Lower lobe of right lung (tissue), 2 donors: ENCODE data around the gene KRT4. TPM values are rescaled to one million over a fixed set of nuclear protein-coding genes. Genes with fewer than 3 reads are reported as not detected.

Experiments used
- ATAC-seq, 2 donors: fragments of 200-7000 bp; cut with Tn5 transposase; one replicate each; pipeline ENCODE4 v1.9.1; 2020 to 2022; ENCODE audit warnings: mild to moderate bottlenecking in 2 of 2, moderate library complexity in 2 of 2
- DNase-seq: peaks from one replicate; pipeline ENCODE4 v3.0.0-alpha.2; 2020
- H3K27ac ChIP-seq: fragments of 200-600 bp; one replicate; pipeline ENCODE4 v1.8.0; 2022
- H3K27me3 ChIP-seq: fragments of 200-600 bp; one replicate; pipeline ENCODE4 v1.8.0; 2022; ENCODE audit warnings: low read depth
- H3K36me3 ChIP-seq: fragments of 200-600 bp; one replicate; pipeline ENCODE4 v1.8.0; 2022; ENCODE audit warnings: mild to moderate bottlenecking
- H3K4me1 ChIP-seq: fragments of 200-600 bp; one replicate; pipeline ENCODE4 v1.8.0; 2022
- H3K4me3 ChIP-seq: fragments of 200-600 bp; one replicate; pipeline ENCODE4 v1.8.0; 2022; ENCODE audit warnings: mild to moderate bottlenecking
- H3K9me3 ChIP-seq: fragments of 200-600 bp; one replicate; pipeline ENCODE4 v1.8.0; 2022
- intact Hi-C: fragments of 100-400 bp; cut with DNase I; formaldehyde crosslinking; loops from one replicate; pipeline ENCODE4 v1.11.0; 2022
- total RNA-seq: library from RNA; stranded (reverse); fragmentation: NEBNext Ultra II Directional; extraction: Animal tissue kit (Norgen Biotek cat#: 25700); gene quantifications from one replicate; pipeline ENCODE4 v1.2.1, GENCODE V29; 2021
- TF ChIP-seq, protein P1 (sequence below): fragments of 200-600 bp; IDR thresholded peaks from one replicate; pipeline ENCODE4 v1.8.0; 2022; ENCODE audit warnings: antibody characterized with exemption, mild to moderate bottlenecking
- donor health status: DM: no; HTN: yes; CAD: no; lungs with severe emphysema.

Gene KRT4
- total RNA-seq, 1 donor from 2014 or later, result 6.4 TPM

DNA sequence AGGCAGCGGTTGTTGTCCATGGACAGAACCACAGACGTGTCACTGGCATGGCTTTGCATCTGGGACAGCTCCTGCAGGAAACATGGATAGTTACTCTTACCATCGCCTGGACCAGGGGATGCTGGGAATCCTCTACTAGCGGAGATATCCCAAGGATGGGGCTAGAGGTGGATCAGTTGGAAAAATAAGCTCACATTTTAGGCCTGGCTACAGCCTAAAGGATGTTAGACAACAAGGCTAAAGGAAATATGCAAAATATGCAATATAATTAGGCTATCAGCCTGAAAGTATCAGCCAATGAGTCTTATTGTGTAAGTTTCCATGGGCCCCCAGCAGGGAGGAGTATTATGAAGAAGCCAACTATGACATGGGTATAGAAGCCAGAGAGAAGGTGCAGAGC is 41.7 kb downstream of the KRT4 start:
- no peak overlapping the region for H3K27ac ChIP-seq

GRCh38 chr12:52771505-52771904 is 42.4 kb downstream of the KRT4 start:
- ATAC-seq (no peak), DNase-seq (no peak)
- H3K4me1 ChIP-seq, result no peaks in the 10 kb centered on the region
- H3K27ac ChIP-seq, result no peak overlapping the region
- no peaks in the 10 kb centered on the region for H3K9me3 ChIP-seq
- intact Hi-C loops, result no loop called here
- TF ChIP-seq, protein P1, sequence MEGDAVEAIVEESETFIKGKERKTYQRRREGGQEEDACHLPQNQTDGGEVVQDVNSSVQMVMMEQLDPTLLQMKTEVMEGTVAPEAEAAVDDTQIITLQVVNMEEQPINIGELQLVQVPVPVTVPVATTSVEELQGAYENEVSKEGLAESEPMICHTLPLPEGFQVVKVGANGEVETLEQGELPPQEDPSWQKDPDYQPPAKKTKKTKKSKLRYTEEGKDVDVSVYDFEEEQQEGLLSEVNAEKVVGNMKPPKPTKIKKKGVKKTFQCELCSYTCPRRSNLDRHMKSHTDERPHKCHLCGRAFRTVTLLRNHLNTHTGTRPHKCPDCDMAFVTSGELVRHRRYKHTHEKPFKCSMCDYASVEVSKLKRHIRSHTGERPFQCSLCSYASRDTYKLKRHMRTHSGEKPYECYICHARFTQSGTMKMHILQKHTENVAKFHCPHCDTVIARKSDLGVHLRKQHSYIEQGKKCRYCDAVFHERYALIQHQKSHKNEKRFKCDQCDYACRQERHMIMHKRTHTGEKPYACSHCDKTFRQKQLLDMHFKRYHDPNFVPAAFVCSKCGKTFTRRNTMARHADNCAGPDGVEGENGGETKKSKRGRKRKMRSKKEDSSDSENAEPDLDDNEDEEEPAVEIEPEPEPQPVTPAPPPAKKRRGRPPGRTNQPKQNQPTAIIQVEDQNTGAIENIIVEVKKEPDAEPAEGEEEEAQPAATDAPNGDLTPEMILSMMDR, result no peak
- no peak overlapping the region for H3K4me3 ChIP-seq
- peaks cover 11% of the 10 kb centered on the region for H3K27me3 ChIP-seq
- no peaks in the 10 kb centered on the region for H3K36me3 ChIP-seq

More for the DNA sequence above, 41.7 kb downstream of the KRT4 start:
- DNase-seq (no peak), ATAC-seq (no peak)
- intact Hi-C loops, result no loop called here
- Histone ChIP-seq H3K9me3 (no peaks in the 10 kb centered on the region), H3K36me3 (no peaks in the 10 kb centered on the region), H3K4me3 (no peak overlapping the region), H3K4me1 (no peaks in the 10 kb centered on the region), H3K27me3 (peaks cover 15% of the 10 kb centered on the region)
- TF ChIP-seq, protein P1, result no peak

GRCh38 chr12:52771088-52771487 is 42.8 kb downstream of the KRT4 start:
- H3K36me3 ChIP-seq, result no peaks in the 10 kb centered on the region
- no peak overlapping the region for H3K27ac ChIP-seq
- DNase-seq (no peak), ATAC-seq (no peak)
- H3K4me1 ChIP-seq, result no peaks in the 10 kb centered on the region
- H3K4me3 ChIP-seq, result no peak overlapping the region
- TF ChIP-seq, protein P1, result no peak
- intact Hi-C loops, result no loop called here
- no peaks in the 10 kb centered on the region for H3K9me3 ChIP-seq
- peaks cover 11% of the 10 kb centered on the region for H3K27me3 ChIP-seq

DNA sequence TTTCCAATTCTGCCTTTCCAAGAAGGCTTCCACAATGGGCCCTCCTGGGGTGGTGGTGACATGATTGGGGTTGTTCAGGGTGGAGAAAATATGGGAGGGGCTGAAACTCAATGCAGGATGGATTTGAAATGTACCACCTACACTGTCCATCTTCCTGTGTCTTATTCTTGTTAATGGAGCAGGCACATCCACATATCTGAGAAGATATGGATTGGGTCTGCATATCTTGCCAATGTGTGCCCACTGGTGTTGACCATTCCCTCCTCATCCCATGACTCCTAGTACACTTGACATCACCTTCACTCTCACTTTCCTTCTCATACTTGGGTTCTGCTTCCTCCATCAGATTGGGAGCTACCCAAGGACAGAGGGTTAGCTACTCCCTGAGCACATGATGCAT is 44.0 kb downstream of the KRT4 start:
- Histone ChIP-seq H3K27me3 (peaks cover 11% of the 10 kb centered on the region), H3K36me3 (no peaks in the 10 kb centered on the region), H3K4me1 (no peaks in the 10 kb centered on the region), H3K4me3 (no peak overlapping the region), H3K9me3 (no peaks in the 10 kb centered on the region), H3K27ac (no peak overlapping the region)
- DNase-seq, result no peak
- TF ChIP-seq, protein P1, result no peak
- intact Hi-C loops, result no loop called here
- ATAC-seq, result no peak

GRCh38 chr12:52769354-52769753 is 44.6 kb downstream of the KRT4 start:
- Histone ChIP-seq H3K36me3 (no peaks in the 10 kb centered on the region), H3K27me3 (peaks cover 11% of the 10 kb centered on the region), H3K27ac (no peak overlapping the region), H3K4me3 (no peak overlapping the region), H3K9me3 (no peaks in the 10 kb centered on the region), H3K4me1 (no peaks in the 10 kb centered on the region)
- ATAC-seq (no peak), DNase-seq (no peak)
- intact Hi-C loops, result no loop called here
- TF ChIP-seq, protein P1, result no peak
